Measurements from ENCODE around the gene TMEM171.

DNA sequence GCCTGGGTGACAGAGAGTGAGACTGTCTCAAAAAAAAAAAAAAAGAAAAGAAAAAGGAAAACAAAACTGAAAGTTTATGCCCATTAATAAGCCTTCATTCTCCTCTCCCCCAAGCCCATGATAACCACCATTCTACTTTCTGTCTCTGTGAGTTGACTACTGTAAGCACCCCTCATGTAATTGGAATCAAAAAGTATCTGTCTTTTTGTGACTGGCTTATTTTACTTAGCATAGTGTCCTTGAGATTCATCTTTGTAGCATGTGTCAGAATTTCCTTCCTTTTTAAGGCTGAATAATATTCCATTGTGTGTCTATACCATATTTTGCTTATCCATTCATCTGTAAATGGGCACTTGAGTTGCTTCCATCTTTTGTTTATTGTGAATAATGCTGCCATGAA lies 14.0 kb upstream of the TMEM171 start:
- TF ChIP-seq CTCF (IDR thresholded peaks at IDR 0.05; ENCODE audit: borderline replicate concordance, extremely low read depth, low read length, poor library complexity, severe bottlenecking) (no peak), EZH2 (IDR thresholded peaks at IDR 0.05; ENCODE audit: borderline replicate concordance, low read depth, low read length, severe bottlenecking) (no peak)
